HepG2 (cell line): ENCODE data around the gene RFX7. TPM values are rescaled to one million over a fixed set of nuclear protein-coding genes. Genes with fewer than 3 reads are reported as not detected.

Experiments
- DRAP1 ChIP-seq: IDR thresholded peaks from 2 replicates; pipeline ENCODE4 v1.6.1; 2016; ENCODE audit warnings: missing genetic modification reagents, missing compliant biosample characterization
- GMEB1 ChIP-seq: sonication (generic); formaldehyde crosslinking; IDR thresholded peaks from 2 replicates; pipeline ENCODE4 v1.5.1; 2020; ENCODE audit warnings: missing genetic modification reagents, mild to moderate bottlenecking, borderline replicate concordance
- GRHL1 ChIP-seq: sonication (generic); formaldehyde crosslinking; conservative IDR thresholded peaks from 2 replicates; pipeline ENCODE4 v1.8.0; 2022; ENCODE audit warnings: missing genetic modification reagents
- HOXD1 ChIP-seq: sonication (generic); formaldehyde crosslinking; IDR thresholded peaks from 2 replicates; pipeline ENCODE4 v1.5.0; 2020; ENCODE audit warnings: missing genetic modification reagents
- KDM3A ChIP-seq: IDR thresholded peaks from 2 replicates; pipeline ENCODE4 v1.6.1; 2018; ENCODE audit warnings: low read depth, missing compliant biosample characterization
- KLF15 ChIP-seq: sonication (generic); formaldehyde crosslinking; IDR thresholded peaks from 2 replicates; pipeline ENCODE4 v1.8.1; 2023; ENCODE audit warnings: borderline replicate concordance, mild to moderate bottlenecking, inconsistent platforms, missing genetic modification reagents, mixed read lengths
- MIXL1 ChIP-seq: IDR thresholded peaks from 2 replicates; pipeline ENCODE4 v1.6.1; 2016
- MYPOP ChIP-seq: sonication (generic); formaldehyde crosslinking; IDR thresholded peaks from 2 replicates; pipeline ENCODE4 v1.8.1; 2023; ENCODE audit warnings: mild to moderate bottlenecking, moderate library complexity, missing genetic modification reagents
- PCBP1 ChIP-seq: fragments of 200-400 bp; formaldehyde crosslinking; IDR thresholded peaks from 2 replicates; pipeline ENCODE4 v1.6.1; 2017; ENCODE audit warnings: mild to moderate bottlenecking, low read depth, low read length, borderline replicate concordance
- TOE1 ChIP-seq: sonication (generic); formaldehyde crosslinking; IDR thresholded peaks from 2 replicates; pipeline ENCODE4 v1.4.0; 2020; ENCODE audit warnings: mild to moderate bottlenecking, missing genetic modification reagents
- ZFY ChIP-seq: sonication (generic); formaldehyde crosslinking; IDR thresholded peaks from 2 replicates; pipeline ENCODE4 v1.4.0; 2020; ENCODE audit warnings: missing genetic modification reagents
- ZMYM3 ChIP-seq: sonication (generic); formaldehyde crosslinking; IDR thresholded peaks from 2 replicates; pipeline ENCODE4 v1.5.1; 2020; ENCODE audit warnings: mild to moderate bottlenecking, missing genetic modification reagents
- ZNF503 ChIP-seq: sonication (generic); formaldehyde crosslinking; IDR thresholded peaks from 2 replicates; pipeline ENCODE4 v1.4.0; 2020; ENCODE audit warnings: missing genetic modification reagents
- ZNF776 ChIP-seq: sonication (generic); formaldehyde crosslinking; IDR thresholded peaks from 2 replicates; pipeline ENCODE4 v1.4.0; 2020; ENCODE audit warnings: mild to moderate bottlenecking, missing genetic modification reagents
- polyA plus RNA-seq, 8 experiments: library from polyadenylated mRNA; depleted of rRNA in 3 of 8; stranded (reverse) in 7 of 8; unstranded in 1 of 8; fragments of >200 nt; fragmentation: Illumina TruSeq in 4 of 8; extraction: Trizol in 4 of 8; gene quantifications; 2 replicates each; pipeline versions ENCODE4 v1.2.1 to v1.2.3, GENCODE V29; 2011 to 2016; ENCODE audit warnings: low read depth in 4 of 8, missing spikeins in 1 of 8, mixed read lengths in 1 of 8; ENCODE audit not compliant: insufficient read depth in 1 of 8
- total RNA-seq, 5 experiments: library from RNA; depleted of rRNA; stranded (reverse); fragments of >200 nt; fragmentation: Illumina TruSeq; extraction: Trizol; gene quantifications; 2 replicates each; pipeline ENCODE4 v1.2.3, GENCODE V29; 2016; ENCODE audit warnings: low read depth in 1 of 5

RFX7 gene
- total and polyA plus RNA-seq, 2 of the 13 experiments (the other 11 are each of a cell fraction or from before 2014, with no cell fraction given): 8.5 to 10.4 TPM

- no peak for TF ChIP-seq ZNF503 (CRISPR knock-in tag)
- no peak for TF ChIP-seq PCBP1
- TF ChIP-seq MIXL1 (CRISPR knock-in tag): no peak
- no peak for TF ChIP-seq ZMYM3
- TF ChIP-seq ZFY (CRISPR knock-in tag): no peak
- TF ChIP-seq TOE1 (CRISPR knock-in tag): no peak
- TF ChIP-seq GMEB1: no peak
- TF ChIP-seq HOXD1 (CRISPR knock-in tag): no peak
- TF ChIP-seq KDM3A (CRISPR knock-in tag): no peak
- no peak for TF ChIP-seq ZNF776 (CRISPR knock-in tag)
- TF ChIP-seq MYPOP (CRISPR knock-in tag): no peak
- no peak for TF ChIP-seq DRAP1
- no peak for TF ChIP-seq KLF15 (CRISPR knock-in tag)
- TF ChIP-seq GRHL1 (CRISPR knock-in tag): no peak
Measured at GRCh38 chr15:56208641-56209155, 35.0 kb downstream of the RFX7 start (continued).
